HG02763 (cell line): Measurements from ENCODE around the gene MXRA7.
"Not testable (repeated sequence)": the region's sequence is repeated elsewhere in the genome, so short reads cannot be mapped to it uniquely, and the experiment has no call there.

Experiments used
- ATAC-seq: cut with Tn5 transposase; IDR thresholded peaks from one replicate; pipeline ENCODE4 v1.9.1; 2021; ENCODE audit warnings: mild to moderate bottlenecking, moderate library complexity; ENCODE audit not compliant: unreplicated experiment

The MXRA7 gene, protein sequence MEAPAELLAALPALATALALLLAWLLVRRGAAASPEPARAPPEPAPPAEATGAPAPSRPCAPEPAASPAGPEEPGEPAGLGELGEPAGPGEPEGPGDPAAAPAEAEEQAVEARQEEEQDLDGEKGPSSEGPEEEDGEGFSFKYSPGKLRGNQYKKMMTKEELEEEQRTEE

DNA sequence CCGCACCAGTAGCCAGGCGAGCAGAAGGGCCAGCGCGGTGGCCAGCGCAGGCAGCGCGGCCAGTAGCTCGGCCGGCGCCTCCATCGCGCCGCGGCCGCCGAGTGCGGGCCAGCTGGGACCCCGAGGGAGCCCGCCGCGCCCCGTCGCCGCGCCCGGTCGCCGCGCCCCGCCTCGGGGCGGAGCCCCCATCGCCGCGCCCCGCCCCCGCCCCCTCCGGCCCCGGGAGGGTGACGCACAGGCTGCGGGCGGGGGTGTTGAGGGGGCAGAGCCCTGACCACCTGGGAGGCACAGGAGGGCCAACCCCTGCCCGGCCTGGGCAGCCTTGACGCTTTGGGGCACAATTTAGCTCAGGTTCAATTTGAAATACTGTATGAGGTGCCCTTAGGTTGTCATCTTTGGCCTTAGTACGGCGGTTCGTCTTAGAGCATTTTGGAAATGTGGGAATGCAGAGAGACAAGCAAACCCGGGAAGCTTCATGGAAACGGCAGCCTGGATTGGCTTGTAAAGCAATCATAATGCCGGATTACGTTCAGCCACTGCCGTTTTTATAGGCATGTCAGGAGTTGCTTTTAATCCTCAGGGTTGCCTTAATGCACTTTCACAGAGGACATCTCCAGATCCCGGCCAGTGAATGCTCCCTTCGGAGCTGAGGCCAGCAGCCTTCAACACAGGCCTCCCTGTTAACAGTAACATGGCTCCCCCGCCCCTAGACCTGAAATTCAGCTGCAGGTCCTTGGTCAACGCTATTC is at the start of gene MXRA7:
TSS of gene MXRA7 (minus strand) at position 103 of the 749 bp plus-strand sequence. CDS start at position 84, 19 bp downstream.
- ATAC-seq: peak; percentile 50

GRCh38 chr17:76758570-76758969 is 47.8 kb upstream of the MXRA7 start:
- no peak for ATAC-seq

GRCh38 chr17:76757256-76757655 is 46.5 kb upstream of the MXRA7 start:
- no peak for ATAC-seq

- no peak for ATAC-seq
Observed at GRCh38 chr17:76755285-76755684, 44.5 kb upstream of the MXRA7 start.

GRCh38 chr17:76753061-76753961 is 42.5 kb upstream of the MXRA7 start:
- no peak for ATAC-seq

DNA sequence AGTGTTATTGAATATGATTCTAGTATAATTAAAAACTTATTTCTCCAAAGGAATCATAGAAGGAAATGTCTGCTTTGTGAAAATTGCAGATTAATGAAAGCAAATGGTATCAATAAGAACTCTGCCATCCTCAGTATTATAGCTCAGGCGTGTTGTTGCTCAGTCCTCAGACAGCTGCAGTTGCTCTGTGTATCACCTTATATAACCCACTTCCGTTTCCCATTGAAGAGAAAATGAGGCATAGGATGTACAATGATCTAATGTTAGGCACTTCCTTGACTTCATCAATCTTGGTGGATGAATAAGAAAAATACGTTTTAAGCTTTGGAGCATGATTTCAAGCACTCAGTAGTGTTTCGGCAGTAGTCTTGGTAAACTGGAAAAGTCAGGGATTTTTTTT is 41.2 kb upstream of the MXRA7 start:
- ATAC-seq: no peak

GRCh38 chr17:76751416-76751993 is 40.7 kb upstream of the MXRA7 start:
- no peak for ATAC-seq

DNA sequence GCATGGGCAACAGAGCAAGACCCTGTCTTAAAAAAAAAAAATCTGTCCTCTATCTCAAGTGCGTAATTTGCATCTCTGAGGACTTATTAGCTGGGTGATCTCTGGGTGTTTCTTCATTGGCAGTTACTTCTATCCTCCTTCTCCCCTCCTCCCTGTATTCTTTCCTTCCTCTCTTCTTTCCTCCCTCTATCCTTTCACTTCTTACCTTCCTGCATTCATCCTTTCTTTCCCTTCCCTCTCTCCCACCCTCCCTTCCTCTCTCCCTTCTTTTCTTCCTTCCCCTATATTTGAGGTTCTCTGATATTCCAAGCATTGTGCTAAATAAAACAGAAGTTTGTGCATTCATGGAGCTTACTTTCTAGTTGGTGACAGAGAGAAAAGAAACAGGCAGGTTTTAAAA is 37.9 kb upstream of the MXRA7 start:
- no peak for ATAC-seq

DNA sequence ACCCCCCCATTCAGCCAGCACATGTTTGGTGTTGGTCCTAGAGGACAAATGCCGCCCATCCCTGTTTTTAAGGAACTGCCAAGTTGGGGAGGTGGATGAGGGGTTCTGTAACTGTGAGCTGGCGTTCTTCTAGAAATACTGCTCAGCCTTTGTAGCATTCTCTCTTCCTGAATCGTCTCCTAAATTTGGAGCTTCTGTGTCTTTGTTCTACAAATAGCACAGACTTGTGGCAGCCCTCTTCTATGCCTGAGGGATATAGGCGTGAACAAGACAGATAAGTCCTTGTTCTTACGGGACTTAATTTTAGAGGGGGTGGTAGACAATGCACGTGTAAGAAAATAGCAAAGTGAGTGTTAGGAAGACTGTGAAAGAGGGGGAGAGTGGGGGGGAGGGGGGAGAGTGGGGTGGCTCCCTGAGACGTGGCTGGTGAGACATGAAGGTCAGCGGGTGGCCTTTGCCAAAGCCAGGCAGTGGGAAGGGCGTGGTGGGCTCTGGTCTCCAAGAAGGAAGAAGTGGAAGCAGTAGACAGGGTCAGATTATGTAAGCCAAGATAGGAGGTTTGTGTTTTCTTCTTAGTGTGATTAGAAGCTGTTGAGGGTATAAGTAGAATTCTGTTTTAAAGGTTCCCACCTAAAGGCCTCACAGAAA is 37.1 kb upstream of the MXRA7 start:
- ATAC-seq: no peak

DNA sequence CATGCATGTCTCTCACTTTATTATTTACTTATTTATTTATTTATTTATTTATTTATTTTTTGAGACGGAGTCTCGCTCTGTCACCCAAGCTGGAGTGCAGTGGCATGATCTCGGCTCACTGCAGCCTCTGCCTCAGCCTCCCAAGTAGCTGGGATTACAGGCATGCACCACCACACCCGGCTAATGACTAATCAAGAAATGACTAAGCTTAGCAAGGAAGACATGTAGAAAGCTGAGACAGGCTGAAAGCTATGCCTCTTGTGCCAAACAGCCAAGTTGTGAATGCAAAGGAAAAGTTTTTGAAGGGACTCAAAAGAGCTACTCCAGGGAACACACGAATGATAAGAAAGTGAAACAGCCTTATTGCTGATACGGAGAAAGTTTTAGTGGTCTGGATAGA is 35.0 kb upstream of the MXRA7 start:
- not testable (repeated sequence) for ATAC-seq

DNA sequence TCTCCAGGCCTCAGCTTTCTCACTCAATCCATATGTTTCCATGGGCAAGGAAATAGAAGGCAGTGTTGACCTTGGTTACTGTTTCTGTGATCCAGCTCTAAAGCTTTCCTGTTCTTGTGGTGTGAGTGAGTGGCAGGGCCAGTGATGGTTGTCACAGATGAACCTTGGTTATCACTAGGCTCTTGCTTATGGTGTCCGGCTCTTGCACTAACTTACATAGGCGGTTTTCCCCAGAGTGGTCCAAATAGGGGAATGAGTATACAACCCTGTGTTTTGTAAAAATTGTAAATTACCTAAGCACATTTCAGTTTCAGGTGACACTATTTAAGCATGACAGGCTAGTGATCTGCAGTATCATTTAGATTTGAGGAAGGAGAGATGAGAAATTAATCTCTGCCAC is 34.0 kb upstream of the MXRA7 start:
- no peak for ATAC-seq

DNA sequence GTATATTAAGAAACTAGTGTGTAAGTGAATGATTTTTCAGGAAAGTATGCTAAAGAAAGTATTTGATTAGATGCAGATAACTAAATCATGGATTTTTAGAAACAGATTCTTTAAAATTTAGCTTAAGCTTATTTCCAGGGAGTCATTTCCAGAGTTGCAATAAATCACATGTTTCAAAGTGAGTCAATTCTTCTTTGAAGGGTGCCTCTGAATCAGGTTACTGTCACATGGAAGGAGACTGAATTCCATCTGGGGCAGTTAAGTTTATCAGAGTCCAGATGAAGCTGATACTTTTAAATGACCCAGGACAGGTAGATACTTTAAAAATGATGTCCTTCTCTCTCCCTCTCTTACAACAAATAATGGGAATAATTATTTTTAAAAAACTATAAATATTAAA is 32.2 kb upstream of the MXRA7 start:
- ATAC-seq: no peak

GRCh38 chr17:76740329-76741118 is 29.8 kb upstream of the MXRA7 start:
- ATAC-seq: no peak

- not testable (repeated sequence) for ATAC-seq
Observed at GRCh38 chr17:76739568-76740115, 28.9 kb upstream of the MXRA7 start.

DNA sequence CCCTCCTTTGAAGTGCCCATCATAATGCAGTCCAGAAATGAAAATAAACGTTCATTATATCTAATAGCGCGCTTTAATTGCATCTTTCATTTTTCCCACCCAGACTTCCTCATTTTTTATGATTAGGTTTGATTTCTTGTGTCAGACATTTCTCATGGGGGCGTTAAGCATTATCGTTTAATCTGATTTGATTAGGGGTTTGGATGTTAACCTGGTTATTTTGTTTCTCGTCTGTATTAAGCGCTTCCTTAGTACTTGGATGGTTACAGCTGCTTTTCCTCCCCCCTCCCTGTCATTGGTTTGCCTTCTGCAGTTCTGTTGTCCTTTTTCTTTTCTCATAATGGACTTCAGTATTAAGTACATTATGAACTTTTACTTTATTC is 27.7 kb upstream of the MXRA7 start:
- no peak for ATAC-seq

GRCh38 chr17:76737676-76738467 is 27.1 kb upstream of the MXRA7 start, which contains the start of gene MFSD11:
TSS of gene MFSD11 (plus strand) at chr17:76738119. CDS start at chr17:76738353, 234 bp downstream.
- peak; percentile 57 for ATAC-seq

DNA sequence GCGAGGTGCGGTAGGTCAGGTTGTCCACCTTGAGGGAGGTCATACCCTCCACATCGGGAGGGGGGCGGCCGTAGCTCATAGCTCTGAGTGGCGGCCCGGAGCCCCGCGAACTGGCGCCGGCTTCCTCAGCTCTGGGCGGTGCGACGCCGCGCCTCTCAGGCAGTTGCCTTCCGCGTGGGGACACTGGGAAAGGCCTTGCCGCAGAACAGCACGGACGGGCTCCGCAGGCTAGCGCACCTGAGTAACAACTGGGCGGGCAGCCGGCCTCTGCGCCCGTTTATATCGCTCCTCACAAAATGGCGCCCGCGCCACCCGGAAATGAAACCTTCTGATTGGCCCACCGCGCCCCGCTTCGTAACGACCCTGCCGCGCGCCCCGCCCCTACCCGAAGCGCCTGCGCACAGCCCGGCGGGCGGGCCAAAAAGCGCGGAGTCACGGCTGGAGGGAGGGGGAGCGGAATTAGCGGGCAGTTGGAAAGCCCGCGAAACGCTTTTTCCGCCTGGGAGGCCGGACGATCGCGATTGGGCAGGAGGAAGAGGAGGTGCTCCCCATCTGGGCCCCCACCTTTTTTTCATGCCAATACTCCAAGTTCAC is 26.4 kb upstream of the MXRA7 start, which contains the start of gene SRSF2:
TSS of gene SRSF2 (minus strand) at position 250 of the 594 bp plus-strand sequence. CDS start at position 79, 171 bp downstream.
- ATAC-seq: peak; percentile 63
